ENCODE measurements around the gene ICAM4.

DNA sequence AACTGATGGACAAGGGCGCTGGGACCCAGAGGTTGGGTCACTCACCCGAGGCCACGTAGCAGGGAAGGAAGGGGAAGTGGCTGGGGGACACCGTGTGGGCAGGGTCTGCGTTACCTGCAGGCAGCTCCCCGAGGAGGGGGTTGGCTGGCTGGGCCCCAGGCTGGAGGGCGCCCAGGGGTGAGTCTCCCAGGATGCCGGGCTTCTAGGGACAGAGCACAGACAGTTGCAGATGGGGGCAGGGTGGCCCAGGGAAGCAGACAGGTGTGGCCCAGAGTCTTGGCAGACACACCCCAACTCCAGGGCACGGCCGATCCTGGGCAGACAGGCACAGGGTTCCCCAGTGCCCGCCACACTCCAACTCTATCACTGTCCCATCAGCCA, 34.7 kb downstream of the ICAM4 start:
- TF ChIP-seq EZH2phosphoT487 (IDR thresholded peaks at IDR 0.05; ENCODE audit: borderline replicate concordance, low read depth, low read length): no peak
- TF ChIP-seq, protein P1, sequence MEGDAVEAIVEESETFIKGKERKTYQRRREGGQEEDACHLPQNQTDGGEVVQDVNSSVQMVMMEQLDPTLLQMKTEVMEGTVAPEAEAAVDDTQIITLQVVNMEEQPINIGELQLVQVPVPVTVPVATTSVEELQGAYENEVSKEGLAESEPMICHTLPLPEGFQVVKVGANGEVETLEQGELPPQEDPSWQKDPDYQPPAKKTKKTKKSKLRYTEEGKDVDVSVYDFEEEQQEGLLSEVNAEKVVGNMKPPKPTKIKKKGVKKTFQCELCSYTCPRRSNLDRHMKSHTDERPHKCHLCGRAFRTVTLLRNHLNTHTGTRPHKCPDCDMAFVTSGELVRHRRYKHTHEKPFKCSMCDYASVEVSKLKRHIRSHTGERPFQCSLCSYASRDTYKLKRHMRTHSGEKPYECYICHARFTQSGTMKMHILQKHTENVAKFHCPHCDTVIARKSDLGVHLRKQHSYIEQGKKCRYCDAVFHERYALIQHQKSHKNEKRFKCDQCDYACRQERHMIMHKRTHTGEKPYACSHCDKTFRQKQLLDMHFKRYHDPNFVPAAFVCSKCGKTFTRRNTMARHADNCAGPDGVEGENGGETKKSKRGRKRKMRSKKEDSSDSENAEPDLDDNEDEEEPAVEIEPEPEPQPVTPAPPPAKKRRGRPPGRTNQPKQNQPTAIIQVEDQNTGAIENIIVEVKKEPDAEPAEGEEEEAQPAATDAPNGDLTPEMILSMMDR (conservative IDR thresholded peaks at IDR 0.05; ENCODE audit: low read length): no peak

All from OCI-LY7 (cell line).